GM20000 (cell line): ENCODE results near the gene IL18RAP.

Experiments used
- DNase-seq: peaks from one replicate; pipeline ENCODE4 v3.0.0; 2012; ENCODE audit warnings: low spot score
- TF ChIP-seq, protein P1 (sequence below): IDR thresholded peaks from 2 replicates; pipeline ENCODE4 v1.5.1; 2012; ENCODE audit warnings: mild to moderate bottlenecking, control low read depth; ENCODE audit errors: extremely low read depth, missing control alignments

Gene IL18RAP

DNA sequence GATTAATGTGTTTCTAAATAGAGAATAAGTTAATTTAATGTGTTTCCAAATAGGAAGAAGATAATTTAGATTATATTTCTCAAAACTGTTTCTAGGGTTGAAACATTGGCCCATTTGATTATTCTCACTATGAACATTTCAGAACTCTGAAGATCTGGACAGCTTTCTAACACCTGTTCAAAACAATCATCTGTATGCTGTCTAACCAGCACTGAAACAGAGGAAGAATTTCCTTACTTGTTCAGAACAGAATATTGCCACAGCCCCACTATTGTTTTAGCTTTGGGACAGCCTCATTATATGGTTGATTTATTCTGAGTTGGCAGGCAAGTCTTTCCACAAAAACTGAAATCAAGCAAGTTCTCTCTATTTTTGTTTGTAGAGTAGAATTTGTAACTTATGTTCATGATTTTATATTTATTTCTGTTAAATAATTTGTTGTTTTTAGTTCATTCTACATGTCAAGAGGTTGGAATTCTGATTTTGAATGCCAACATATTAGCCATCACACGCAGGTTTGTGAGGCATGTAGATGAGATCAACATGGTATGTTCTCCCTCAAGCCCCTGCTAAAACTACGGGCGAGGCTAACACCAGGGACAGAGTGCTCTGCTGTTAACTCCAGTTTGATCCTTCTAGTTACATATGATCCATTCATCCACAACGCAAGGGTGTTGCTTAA, 11.2 kb downstream of the IL18RAP start:
- DNase-seq = no peak
- TF ChIP-seq, protein P1, sequence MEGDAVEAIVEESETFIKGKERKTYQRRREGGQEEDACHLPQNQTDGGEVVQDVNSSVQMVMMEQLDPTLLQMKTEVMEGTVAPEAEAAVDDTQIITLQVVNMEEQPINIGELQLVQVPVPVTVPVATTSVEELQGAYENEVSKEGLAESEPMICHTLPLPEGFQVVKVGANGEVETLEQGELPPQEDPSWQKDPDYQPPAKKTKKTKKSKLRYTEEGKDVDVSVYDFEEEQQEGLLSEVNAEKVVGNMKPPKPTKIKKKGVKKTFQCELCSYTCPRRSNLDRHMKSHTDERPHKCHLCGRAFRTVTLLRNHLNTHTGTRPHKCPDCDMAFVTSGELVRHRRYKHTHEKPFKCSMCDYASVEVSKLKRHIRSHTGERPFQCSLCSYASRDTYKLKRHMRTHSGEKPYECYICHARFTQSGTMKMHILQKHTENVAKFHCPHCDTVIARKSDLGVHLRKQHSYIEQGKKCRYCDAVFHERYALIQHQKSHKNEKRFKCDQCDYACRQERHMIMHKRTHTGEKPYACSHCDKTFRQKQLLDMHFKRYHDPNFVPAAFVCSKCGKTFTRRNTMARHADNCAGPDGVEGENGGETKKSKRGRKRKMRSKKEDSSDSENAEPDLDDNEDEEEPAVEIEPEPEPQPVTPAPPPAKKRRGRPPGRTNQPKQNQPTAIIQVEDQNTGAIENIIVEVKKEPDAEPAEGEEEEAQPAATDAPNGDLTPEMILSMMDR = no peak

- TF ChIP-seq, protein P1 = no peak
- DNase-seq = peak; percentile 21
Measured at GRCh38 chr2:102434655-102435381, 11.9 kb downstream of the IL18RAP start.

- DNase-seq = no peak
- TF ChIP-seq, protein P1 = no peak
Measured at GRCh38 chr2:102435741-102436140, 12.8 kb downstream of the IL18RAP start.

- TF ChIP-seq, protein P1 = no peak
- no peak for DNase-seq
Measured at GRCh38 chr2:102436323-102436722, 13.4 kb downstream of the IL18RAP start.

DNA sequence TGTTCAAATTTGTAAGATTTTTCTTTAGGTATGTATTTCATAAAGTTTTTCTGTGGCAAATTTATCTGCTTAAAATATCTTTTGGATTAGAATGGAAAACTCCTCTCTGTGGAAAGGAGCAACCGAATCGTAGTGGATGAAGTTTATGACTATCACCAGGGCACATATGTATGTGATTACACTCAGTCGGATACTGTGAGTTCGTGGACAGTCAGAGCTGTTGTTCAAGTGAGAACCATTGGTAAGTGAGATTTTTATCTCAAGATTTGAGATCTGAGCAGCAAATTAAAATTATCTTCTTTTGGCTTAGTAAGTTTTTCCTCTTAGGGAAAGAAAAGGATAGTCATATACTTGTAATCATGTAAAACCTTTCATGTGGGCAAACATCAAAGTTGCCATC, 14.2 kb downstream of the IL18RAP start:
- TF ChIP-seq, protein P1 = no peak

GRCh38 chr2:102438111-102438510, 15.2 kb downstream of the IL18RAP start:
- TF ChIP-seq, protein P1 = no peak
- DNase-seq = no peak

More for the DNA sequence above, 14.2 kb downstream of the IL18RAP start:
- DNase-seq = no peak

DNA sequence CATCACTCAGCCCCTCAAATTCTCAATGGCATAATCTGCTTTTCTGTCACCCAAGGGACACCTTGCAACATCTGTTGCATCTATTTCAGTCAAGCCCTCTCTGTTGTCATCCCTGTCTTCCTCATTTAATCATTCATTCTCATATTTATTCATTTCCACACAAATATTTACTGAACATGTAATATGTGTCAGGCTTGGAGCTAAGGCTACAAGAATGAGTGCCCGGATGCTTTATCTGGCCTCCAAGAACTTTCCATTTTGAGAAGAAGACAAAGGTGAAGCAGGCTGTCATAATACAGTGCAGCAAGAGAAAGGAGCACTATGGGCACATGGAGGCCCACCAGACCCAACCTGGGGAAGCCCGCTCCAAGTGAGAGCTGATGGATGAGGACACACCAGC, 15.6 kb downstream of the IL18RAP start:
- DNase-seq = no peak
- TF ChIP-seq, protein P1 = no peak
